ENCODE measurements around the gene ASH1L.
"Not testable (repeated sequence)": the region's sequence is repeated elsewhere in the genome, so short reads cannot be mapped to it uniquely, and the experiment has no call there.

The ASH1L gene

DNA sequence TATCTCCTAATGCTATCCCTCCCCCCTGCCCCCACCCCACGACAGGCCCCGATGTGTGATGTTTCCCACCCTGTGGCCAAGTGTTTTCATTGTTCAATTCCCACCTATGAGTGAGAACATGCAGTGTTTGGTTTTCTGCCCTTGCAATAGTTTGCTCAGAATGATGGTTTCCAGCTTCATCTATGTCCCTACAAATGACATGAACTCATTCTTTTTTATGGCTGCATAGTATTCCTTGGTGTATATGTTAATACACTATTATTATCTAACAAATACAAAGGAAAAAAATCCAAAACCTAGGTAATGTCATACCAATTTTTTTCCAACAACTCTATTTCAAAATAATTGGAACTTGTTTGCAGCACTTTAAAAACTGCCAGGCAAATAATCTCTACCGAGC, 56.6 kb downstream of the ASH1L start:
- not testable (repeated sequence) for H3K9ac ChIP-seq (ENCODE audit: low read length); H3K36me3 ChIP-seq (ENCODE audit: control insufficient read depth, insufficient read depth, low read length); H3K27ac ChIP-seq (ENCODE audit: low read depth, low read length); H3K27me3 ChIP-seq (ENCODE audit: control insufficient read depth, insufficient read depth, low read length); H3K4me1 ChIP-seq (ENCODE audit: control insufficient read depth, insufficient read depth, low read length); H3K4me3 ChIP-seq (ENCODE audit: low read length)

DNA sequence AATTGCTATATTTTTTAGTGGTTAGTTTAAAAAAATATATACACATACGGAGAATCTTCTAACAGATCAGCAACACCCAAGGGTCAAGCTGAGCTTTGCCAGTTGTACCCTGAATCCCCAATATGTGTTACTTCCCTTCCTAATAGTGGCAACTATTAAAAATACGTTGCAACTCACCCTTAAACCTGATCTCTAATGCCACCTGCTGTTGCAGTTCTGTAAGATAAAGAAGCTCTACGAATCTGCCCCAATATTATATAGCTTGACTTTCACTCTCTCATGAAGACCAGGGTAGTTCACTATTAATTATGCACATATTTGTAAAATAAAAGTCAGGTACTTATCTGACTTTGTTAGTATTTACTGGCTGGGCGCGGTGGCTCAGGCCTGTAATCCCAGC, 58.4 kb downstream of the ASH1L start:
- Histone ChIP-seq H3K4me1 (ENCODE audit: control insufficient read depth, insufficient read depth, low read length) (peaks cover 6% of the 10 kb centered on the region), H3K9ac (ENCODE audit: low read length) (no peak overlapping the region), H3K27ac (ENCODE audit: low read depth, low read length) (no peak overlapping the region), H3K36me3 (ENCODE audit: control insufficient read depth, insufficient read depth, low read length) (no peaks in the 10 kb centered on the region), H3K27me3 (ENCODE audit: control insufficient read depth, insufficient read depth, low read length) (no peaks in the 10 kb centered on the region), H3K4me3 (ENCODE audit: low read length) (no peak overlapping the region)

DNA sequence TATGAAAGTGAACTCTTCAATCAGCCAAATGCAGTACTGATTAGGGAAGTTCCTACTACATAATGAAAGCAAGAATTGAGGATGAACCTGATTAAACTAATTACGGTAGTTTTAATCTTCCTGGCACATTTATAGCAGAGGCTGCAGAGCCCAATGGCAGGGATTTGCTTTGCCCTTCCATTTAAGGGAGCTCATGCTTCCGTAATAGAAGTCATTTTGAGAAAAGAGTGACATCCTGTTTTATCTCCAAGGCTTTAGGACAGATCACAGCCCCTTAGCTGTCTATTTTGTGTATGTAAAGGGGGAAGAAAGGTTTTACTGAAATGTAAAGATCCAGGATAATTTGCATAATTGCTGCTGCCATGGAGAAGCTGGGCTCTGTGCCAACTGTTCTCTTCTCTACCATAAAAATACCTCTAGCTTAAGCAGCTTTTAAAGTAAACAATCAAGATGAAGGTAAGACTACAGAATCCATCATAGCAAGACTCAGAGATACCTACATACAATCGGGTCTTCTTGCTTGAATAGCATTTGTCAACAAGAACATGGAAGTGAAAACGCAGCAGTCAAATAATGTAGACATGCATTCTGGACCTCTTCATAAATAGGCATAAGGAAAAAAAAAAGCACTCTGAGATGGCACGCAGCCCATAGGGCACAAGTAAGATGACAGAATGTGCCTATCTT, 62.5 kb downstream of the ASH1L start:
- H3K36me3 ChIP-seq (ENCODE audit: control insufficient read depth, insufficient read depth, low read length): no peaks in the 10 kb centered on the region
- no peak overlapping the region for H3K4me3 ChIP-seq (ENCODE audit: low read length)
- H3K27me3 ChIP-seq (ENCODE audit: control insufficient read depth, insufficient read depth, low read length): no peaks in the 10 kb centered on the region
- H3K27ac ChIP-seq (ENCODE audit: low read depth, low read length): no peak overlapping the region
- H3K4me1 ChIP-seq (ENCODE audit: control insufficient read depth, insufficient read depth, low read length): peaks cover 4% of the 10 kb centered on the region
- H3K9ac ChIP-seq (ENCODE audit: low read length): no peak overlapping the region

DNA sequence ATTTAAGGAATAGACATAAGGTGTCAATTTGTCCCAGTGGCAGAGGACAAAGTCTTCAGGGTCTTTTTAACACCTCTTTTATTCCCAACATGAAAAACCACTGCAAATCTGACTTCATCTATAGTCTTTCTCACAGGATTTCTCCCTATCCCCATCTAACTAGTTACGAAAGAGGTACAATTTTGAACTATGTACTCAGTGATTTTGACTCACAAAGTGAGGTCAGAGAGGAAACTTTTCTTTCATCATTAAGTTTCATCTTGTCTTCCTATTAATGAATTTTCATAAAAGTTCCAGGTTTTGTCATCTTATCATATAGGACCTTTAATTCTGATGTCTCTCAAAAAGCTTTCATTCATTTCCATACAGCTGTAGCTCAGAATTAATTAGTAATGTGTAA, 63.3 kb downstream of the ASH1L start:
- Histone ChIP-seq H3K27ac (ENCODE audit: low read depth, low read length) (no peak overlapping the region), H3K4me3 (ENCODE audit: low read length) (no peak overlapping the region), H3K4me1 (ENCODE audit: control insufficient read depth, insufficient read depth, low read length) (peaks cover 4% of the 10 kb centered on the region), H3K36me3 (ENCODE audit: control insufficient read depth, insufficient read depth, low read length) (no peaks in the 10 kb centered on the region), H3K27me3 (ENCODE audit: control insufficient read depth, insufficient read depth, low read length) (no peaks in the 10 kb centered on the region), H3K9ac (ENCODE audit: low read length) (no peak overlapping the region)

DNA sequence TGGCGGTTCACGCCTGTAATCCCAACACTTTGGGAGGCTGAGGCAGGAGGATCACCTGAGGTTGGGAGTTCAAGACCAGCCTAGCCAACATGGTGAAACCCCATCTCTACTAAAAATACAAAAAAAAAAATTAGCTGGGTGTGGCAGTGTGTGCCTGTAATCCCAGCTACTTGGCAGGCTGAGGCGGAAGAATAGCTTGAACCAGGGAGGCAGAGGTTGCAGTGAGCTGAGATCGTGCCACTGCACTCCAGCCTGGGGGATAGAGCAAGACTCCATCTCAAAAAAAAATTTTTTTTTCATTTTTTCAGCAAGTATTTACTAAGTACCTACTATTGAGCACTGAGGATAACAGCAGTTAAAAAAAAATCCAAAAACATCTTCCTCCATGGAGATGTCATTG, 69.0 kb downstream of the ASH1L start:
- H3K9ac ChIP-seq (ENCODE audit: low read length); H3K27ac ChIP-seq (ENCODE audit: low read depth, low read length); H3K4me1 ChIP-seq (ENCODE audit: control insufficient read depth, insufficient read depth, low read length); H3K4me3 ChIP-seq (ENCODE audit: low read length); H3K36me3 ChIP-seq (ENCODE audit: control insufficient read depth, insufficient read depth, low read length); H3K27me3 ChIP-seq (ENCODE audit: control insufficient read depth, insufficient read depth, low read length): not testable (repeated sequence)

DNA sequence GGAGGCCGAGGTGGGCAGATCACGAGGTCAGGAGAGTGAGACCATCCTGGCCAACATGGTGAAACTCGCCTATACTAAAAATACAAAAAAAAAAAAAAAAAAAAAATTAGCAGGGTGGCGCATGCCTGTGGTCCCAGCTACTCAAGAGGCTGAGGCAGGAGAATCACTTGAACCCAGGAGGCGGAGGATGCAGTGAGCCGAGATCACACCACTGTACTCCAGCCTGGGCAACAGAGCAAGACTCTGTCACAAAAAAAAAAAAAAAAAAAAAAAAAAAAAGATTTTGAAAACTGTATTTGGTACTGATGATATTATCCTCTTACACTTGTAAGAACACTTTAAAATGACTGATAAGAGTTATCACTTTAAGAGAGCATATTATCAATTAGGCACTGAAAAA, 74.2 kb downstream of the ASH1L start:
- H3K27ac ChIP-seq (ENCODE audit: low read depth, low read length); H3K4me1 ChIP-seq (ENCODE audit: control insufficient read depth, insufficient read depth, low read length); H3K4me3 ChIP-seq (ENCODE audit: low read length); H3K27me3 ChIP-seq (ENCODE audit: control insufficient read depth, insufficient read depth, low read length); H3K36me3 ChIP-seq (ENCODE audit: control insufficient read depth, insufficient read depth, low read length); H3K9ac ChIP-seq (ENCODE audit: low read length): not testable (repeated sequence)

DNA sequence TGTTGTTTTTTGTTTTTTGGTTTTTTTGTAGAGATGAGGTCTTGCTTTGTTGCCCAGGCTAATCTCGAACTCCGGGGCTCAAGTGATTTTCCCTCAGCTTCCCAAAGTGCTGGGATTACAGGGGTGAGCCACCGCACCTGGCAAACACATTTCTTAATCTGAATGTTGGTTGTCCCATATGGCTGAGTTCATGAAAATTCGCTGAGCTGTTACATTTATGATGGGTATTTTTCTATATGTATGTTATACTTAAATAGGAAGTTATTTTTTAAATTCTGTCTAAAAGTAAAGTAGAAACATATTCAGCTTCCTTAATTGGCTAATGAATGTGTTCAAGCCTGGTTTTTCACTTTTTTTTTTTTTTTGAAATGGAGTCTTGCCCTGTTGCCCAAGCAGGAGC, 75.1 kb downstream of the ASH1L start:
- Histone ChIP-seq H3K9ac (ENCODE audit: low read length) (no peak overlapping the region), H3K4me3 (ENCODE audit: low read length) (no peak overlapping the region), H3K36me3 (ENCODE audit: control insufficient read depth, insufficient read depth, low read length) (no peaks in the 10 kb centered on the region), H3K27me3 (ENCODE audit: control insufficient read depth, insufficient read depth, low read length) (no peaks in the 10 kb centered on the region), H3K4me1 (ENCODE audit: control insufficient read depth, insufficient read depth, low read length) (peaks cover under 1% of the 10 kb centered on the region), H3K27ac (ENCODE audit: low read depth, low read length) (no peak overlapping the region)

DNA sequence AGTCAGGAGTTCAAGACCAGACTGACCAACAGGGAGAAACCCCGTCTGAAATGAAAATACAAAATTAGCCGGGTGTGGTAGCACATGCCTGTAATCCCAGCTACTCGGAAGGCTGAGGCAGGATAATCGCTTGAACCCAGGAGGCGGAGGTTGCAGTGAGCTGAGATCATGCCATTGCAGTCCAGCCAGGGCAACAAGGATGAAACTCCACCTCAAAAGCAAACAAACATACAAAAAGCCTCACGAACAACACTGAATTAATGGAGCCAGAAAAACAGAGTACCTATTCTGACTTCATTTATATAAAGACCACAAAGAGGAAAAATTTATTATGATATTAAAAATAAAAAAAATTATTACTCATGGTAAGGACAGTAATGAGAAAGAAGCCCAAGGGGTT, 75.7 kb downstream of the ASH1L start:
- not testable (repeated sequence) for H3K27ac ChIP-seq (ENCODE audit: low read depth, low read length); H3K4me3 ChIP-seq (ENCODE audit: low read length); H3K4me1 ChIP-seq (ENCODE audit: control insufficient read depth, insufficient read depth, low read length); H3K27me3 ChIP-seq (ENCODE audit: control insufficient read depth, insufficient read depth, low read length); H3K36me3 ChIP-seq (ENCODE audit: control insufficient read depth, insufficient read depth, low read length); H3K9ac ChIP-seq (ENCODE audit: low read length)

DNA sequence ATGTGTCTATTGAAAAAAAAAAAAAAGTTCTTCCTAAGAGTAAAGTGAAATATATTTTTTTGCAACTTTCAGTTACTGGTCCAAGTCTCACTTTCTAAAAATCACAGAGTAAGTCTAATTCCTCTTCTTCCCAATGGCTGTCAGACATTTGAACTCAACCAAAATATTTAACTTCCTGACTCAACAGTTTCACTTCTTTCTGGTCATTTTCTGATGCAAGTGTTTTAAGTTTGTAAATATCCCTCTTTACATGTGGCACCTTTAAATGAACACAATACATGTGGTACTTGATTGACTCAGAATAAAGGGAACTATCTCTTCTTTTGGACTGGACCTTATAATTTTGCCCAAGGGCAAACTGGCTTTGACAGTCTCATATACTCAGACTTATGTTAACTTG, 76.7 kb downstream of the ASH1L start:
- Histone ChIP-seq H3K27me3 (ENCODE audit: control insufficient read depth, insufficient read depth, low read length) (no peaks in the 10 kb centered on the region), H3K27ac (ENCODE audit: low read depth, low read length) (no peak overlapping the region), H3K9ac (ENCODE audit: low read length) (no peak overlapping the region), H3K4me1 (ENCODE audit: control insufficient read depth, insufficient read depth, low read length) (peaks cover 5% of the 10 kb centered on the region), H3K4me3 (ENCODE audit: low read length) (no peak overlapping the region), H3K36me3 (ENCODE audit: control insufficient read depth, insufficient read depth, low read length) (peaks cover 7% of the 10 kb centered on the region)

DNA sequence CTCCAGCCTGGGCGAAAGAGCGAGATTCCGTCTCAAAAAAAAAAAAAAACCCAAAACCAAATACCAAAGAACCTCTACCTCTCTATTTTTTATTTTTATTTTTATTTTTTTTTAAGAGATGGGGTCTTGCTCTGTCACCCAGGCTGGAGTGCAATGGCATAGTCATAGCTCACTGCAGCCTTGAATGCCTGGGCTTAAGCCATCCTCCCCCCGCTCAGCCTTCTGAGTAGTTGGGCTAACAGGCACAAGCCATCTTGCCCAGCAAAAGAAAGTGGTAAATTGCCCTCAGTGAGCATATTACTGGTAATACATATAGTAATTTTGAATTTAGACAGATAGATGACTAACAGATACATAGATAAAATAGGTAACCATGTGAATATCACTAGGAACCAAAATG, 77.4 kb downstream of the ASH1L start:
- H3K36me3 ChIP-seq (ENCODE audit: control insufficient read depth, insufficient read depth, low read length): peaks cover 7% of the 10 kb centered on the region
- no peak overlapping the region for H3K4me3 ChIP-seq (ENCODE audit: low read length)
- H3K27ac ChIP-seq (ENCODE audit: low read depth, low read length): no peak overlapping the region
- peaks cover 5% of the 10 kb centered on the region for H3K4me1 ChIP-seq (ENCODE audit: control insufficient read depth, insufficient read depth, low read length)
- H3K27me3 ChIP-seq (ENCODE audit: control insufficient read depth, insufficient read depth, low read length): no peaks in the 10 kb centered on the region
- H3K9ac ChIP-seq (ENCODE audit: low read length): no peak overlapping the region

DNA sequence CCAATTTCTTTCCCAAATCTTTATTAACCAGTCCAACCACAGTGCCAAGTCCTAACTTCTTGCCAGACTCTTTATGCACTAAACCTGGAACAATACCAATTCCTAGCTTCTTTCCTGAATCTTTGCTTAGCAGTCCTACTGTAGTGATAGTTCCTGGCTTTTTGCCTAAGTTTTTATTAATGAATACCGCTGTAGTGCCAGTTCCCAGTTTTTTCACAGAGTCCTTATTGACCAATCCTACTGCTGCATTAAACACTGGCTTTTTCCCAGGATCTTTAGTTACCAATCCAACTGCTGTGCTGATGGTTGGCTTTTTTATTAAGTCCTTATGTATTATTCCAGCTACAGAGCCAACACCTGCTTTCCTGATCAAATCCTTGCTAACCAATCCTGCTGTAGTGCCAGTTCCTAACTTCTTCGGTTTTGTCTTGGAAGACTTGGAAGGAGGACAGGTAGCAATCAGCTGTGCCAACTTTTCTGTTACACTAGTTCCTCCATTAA, 80.8 kb downstream of the ASH1L start:
- no peak overlapping the region for H3K4me3 ChIP-seq (ENCODE audit: low read length)
- H3K36me3 ChIP-seq (ENCODE audit: control insufficient read depth, insufficient read depth, low read length): peaks cover 7% of the 10 kb centered on the region
- no peak overlapping the region for H3K27ac ChIP-seq (ENCODE audit: low read depth, low read length)
- H3K27me3 ChIP-seq (ENCODE audit: control insufficient read depth, insufficient read depth, low read length): no peaks in the 10 kb centered on the region
- peaks cover 5% of the 10 kb centered on the region for H3K4me1 ChIP-seq (ENCODE audit: control insufficient read depth, insufficient read depth, low read length)
- H3K9ac ChIP-seq (ENCODE audit: low read length): no peak overlapping the region

DNA sequence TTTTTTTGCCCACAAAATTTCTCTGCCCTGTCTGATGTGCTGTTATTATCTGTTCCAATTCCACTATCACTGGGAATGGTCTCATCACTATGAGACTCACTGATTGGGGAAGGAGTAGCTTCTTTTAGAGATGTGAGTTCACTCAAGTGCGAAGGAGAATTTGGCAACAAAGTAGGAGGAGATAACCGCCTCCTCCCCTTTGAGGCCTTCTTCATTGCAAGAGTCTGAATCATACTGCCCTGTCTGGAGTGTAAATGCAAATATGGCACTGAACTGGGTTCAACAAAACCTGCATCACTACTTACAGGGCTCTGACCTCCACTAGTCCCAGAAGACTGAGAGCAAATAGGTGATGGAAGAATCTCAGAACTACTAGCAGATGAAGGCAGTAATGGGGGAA, 83.4 kb downstream of the ASH1L start:
- Histone ChIP-seq H3K36me3 (ENCODE audit: control insufficient read depth, insufficient read depth, low read length) (peaks cover 7% of the 10 kb centered on the region), H3K9ac (ENCODE audit: low read length) (no peak overlapping the region), H3K27me3 (ENCODE audit: control insufficient read depth, insufficient read depth, low read length) (no peaks in the 10 kb centered on the region), H3K27ac (ENCODE audit: low read depth, low read length) (no peak overlapping the region), H3K4me3 (ENCODE audit: low read length) (no peak overlapping the region), H3K4me1 (ENCODE audit: control insufficient read depth, insufficient read depth, low read length) (peaks cover 5% of the 10 kb centered on the region)

DNA sequence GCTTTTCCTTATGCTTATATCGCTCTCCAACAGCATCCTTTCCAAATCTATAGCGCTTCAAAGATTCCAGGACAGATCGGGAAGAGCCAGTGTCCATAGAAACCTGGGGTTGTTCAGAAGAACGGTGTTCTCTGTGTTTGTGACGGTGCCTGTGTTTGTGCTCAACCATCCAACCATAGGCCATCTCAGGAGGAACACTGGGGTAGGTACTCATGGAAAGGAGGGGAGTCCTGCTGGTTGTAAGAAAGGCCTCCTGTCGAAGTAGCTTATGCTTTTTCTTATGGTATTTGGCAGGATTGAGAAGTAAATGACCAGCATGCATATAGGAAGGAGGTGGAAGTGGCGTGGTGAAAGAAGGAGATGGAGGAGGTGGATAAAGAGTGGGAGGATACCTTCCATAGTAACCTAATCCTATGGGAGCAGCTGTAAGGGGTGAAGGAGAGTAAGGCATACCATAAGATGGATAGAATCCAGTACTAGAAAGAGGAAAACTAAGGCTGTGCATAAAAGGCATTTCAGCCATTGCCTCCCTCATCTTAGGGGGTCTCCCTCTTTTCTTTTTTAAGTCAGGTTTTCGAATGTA, 84.2 kb downstream of the ASH1L start:
- H3K4me1 ChIP-seq (ENCODE audit: control insufficient read depth, insufficient read depth, low read length): peaks cover 5% of the 10 kb centered on the region
- H3K27ac ChIP-seq (ENCODE audit: low read depth, low read length): no peak overlapping the region
- H3K4me3 ChIP-seq (ENCODE audit: low read length): no peak overlapping the region
- no peak overlapping the region for H3K9ac ChIP-seq (ENCODE audit: low read length)
- no peaks in the 10 kb centered on the region for H3K27me3 ChIP-seq (ENCODE audit: control insufficient read depth, insufficient read depth, low read length)
- peaks cover 7% of the 10 kb centered on the region for H3K36me3 ChIP-seq (ENCODE audit: control insufficient read depth, insufficient read depth, low read length)
